GM18907 (cell line): ENCODE results near the gene SH3GLB1.
A peak's percentile ranks its signal among the peaks of the same experiment; 100 is the strongest.

Experiments
- ATAC-seq: cut with Tn5 transposase; IDR thresholded peaks from one replicate; pipeline ENCODE4 v1.9.1; 2021; ENCODE audit warnings: mild to moderate bottlenecking, moderate library complexity; ENCODE audit not compliant: unreplicated experiment

The SH3GLB1 gene

DNA sequence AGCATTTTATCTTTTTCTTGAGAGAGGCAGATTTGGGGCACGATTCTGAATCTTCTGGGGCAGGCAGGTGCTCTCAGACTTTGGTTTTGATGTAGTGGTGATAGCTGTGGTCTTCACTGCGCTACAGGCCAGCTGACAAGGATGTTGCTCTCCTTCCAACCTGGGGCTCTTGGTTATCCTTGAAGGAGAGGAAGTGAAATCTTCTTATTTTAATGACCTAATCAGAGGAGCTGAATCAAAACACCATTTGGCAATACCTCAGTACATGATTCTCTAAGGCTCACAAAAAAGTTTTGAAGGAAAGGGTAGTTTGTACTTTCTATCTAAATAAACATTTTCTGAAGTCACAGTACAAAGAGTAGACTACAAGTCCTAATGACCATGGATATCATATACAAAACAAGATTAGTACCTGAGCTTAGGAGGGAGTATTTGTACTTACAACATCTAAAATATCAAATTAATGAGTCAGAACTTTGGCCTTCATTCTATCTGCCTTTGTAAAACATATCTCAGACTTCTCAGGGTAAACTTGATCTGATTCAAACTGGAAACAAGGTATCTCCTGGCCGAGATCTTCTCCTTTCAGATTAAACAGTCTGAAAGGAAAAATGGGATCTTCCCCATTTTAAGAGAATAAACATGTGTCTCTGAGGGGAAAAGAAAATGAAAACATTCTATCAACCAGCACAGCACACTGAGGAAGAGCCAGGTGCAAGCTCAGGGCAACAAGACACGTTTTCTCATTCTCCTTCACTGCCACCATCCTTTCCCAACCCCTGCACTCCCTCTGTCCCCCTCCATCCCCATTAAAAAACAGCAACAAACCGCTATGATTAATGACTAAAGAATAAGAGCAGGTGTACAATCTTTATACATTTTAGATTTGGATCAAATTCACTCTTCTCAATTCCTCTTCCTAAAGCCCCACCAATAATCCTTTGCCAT lies 69.2 kb downstream of the SH3GLB1 start:
- ATAC-seq, result peak; percentile 25

DNA sequence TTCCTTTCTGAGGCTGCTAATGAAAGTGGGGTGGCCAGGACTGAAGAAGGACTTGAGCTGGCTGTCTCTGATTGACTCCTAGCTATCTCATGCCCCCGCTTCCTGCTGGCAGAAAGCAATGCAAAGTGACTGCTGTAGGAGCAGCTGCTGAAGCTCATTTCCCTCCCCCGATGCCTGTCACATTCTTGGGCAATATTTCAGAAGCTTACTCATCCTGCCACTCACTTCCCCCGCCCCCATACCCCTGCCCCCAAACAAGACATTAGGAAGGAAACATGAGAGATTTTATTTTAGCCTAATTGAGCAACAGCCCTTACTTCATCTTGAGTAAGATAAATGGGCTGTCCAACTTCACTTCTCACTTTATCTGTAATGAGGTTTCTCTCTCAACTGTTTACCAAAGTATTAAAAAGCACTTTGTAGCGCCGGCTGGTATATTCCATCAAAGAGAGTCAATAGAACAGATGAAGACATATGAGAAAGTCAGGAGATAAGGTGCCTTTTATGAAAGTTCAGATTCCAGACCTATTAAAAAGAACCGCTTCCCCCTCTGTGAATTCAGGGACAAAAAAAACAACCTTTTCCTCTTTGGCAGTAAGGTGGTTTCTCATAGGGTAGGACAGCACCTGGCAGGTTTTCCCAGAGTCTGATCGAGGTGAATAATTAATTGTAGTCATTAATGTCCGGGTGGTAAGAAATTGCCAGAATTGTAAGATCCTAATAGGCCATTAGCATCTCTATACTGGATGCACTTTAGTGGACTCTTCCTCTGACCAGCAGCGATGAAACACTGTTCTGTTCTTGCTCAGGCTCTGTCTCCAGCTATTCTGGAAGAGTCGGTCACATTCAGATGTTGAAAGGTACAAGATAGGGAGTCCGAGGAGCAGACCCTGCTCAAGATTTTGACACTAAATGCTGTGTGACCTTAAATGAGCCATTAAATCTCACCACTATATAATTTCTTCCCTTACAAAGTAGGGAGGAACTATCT lies 70.2 kb downstream of the SH3GLB1 start:
- ATAC-seq, result peak; percentile 99

DNA sequence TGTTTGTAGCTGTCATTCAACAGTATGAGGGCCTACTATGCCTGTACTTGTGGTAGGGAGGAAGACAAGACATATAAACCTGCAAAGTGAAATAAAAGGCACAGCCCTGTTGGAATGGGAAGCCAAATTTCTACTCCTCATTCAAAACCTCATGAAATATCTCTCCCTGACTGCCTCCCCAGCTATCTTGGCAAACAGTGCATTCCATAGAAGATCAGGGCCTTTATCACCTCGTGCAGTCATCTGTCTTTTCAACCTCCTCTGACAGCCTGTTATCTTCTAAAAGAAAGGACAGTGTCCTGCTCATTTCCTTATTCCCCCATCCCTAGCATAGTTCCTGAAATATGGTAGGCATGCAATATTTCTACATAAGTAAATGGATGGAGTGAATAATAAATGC lies 71.0 kb downstream of the SH3GLB1 start:
- ATAC-seq, result no peak

- no peak for ATAC-seq
Observed at GRCh38 chr1:86776108-86776507, 71.7 kb downstream of the SH3GLB1 start.

- ATAC-seq, result no peak
Observed at GRCh38 chr1:86778569-86779239, 74.3 kb downstream of the SH3GLB1 start.

- no peak for ATAC-seq
Observed at GRCh38 chr1:86779308-86780191, 75.2 kb downstream of the SH3GLB1 start.

DNA sequence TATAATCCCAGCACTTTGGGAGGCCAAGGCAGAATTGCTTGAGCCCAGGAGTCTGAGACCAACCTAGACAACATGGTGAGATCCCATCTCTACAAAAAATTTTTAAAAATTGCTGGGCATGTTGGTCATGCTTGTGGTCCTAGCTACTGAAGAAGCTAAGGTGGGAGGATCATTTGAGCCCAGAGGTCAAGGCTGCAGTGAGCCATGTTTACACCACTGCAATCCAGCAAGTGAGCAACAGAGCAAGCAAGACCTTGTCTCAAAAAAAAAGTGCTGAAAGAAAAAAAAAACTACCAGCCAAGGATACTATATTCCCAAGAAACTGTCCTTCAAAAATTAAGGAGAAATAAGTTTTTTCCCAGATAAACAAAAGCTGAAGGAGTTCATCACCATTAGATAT lies 78.1 kb downstream of the SH3GLB1 start:
- no peak for ATAC-seq

GRCh38 chr1:86787621-86788020 lies 83.2 kb downstream of the SH3GLB1 start:
- ATAC-seq, result no peak

GRCh38 chr1:86788300-86789206 lies 84.2 kb downstream of the SH3GLB1 start:
- ATAC-seq, result peak; percentile 58

- ATAC-seq, result no peak
Observed at GRCh38 chr1:86795316-86795715, 90.9 kb downstream of the SH3GLB1 start.
